ENCODE data around the gene UGT1A1. TPM values are rescaled to one million over a fixed set of nuclear protein-coding genes. Genes with fewer than 3 reads are reported as not detected.
A peak's percentile ranks its signal among the peaks of the same experiment; 100 is the strongest.

The UGT1A1 gene
- total and polyA plus RNA-seq, 7 experiments from 2014 or later: not detected

GRCh38 chr2:233780771-233781170, 20.7 kb downstream of the UGT1A1 start:
- Histone ChIP-seq H3K27ac (ENCODE audit: low read depth, low read length) (no peak overlapping the region), H3K4me1 (ENCODE audit: control insufficient read depth in 2 of 2, insufficient read depth in 2 of 2, low read length in 2 of 2) (no peaks in the 10 kb centered on the region), H3K36me3 (ENCODE audit: control insufficient read depth in 2 of 3, insufficient read depth in 3 of 3, low read length in 3 of 3) (no peaks in the 10 kb centered on the region), H3K4me3 (ENCODE audit: low read length) (no peak overlapping the region), H3K9me3 (ENCODE audit: control insufficient read depth in 2 of 3, low read length in 3 of 3) (no peaks in the 10 kb centered on the region), H3K27me3 (ENCODE audit: control insufficient read depth in 2 of 2, insufficient read depth in 2 of 2, low read length in 2 of 2) (no peaks in the 10 kb centered on the region)
- ChIA-PET POLR2A (no interaction called here), CTCF (no interaction called here)
- Mint-ChIP-seq H3K27me3 (peaks cover 12 to 55% (median 39%) of the 10 kb centered on the region in 5 donors), H3K36me3 (peaks cover 0 to 3% (median 0%) of the 10 kb centered on the region in 5 donors), H3K9me3 (peaks cover 0 to 24% (median 10%) of the 10 kb centered on the region in 11 donors), H3K4me3 (no peak overlapping the region), H3K4me1 (no peaks in the 10 kb centered on the region), H3K27ac (no peak overlapping the region)
- ATAC-seq: no peak
- no peak for DNase-seq
- intact Hi-C loops (cut with micrococcal nuclease): no loop called here

GRCh38 chr2:233789554-233789953, 29.5 kb downstream of the UGT1A1 start:
- Histone ChIP-seq H3K27me3 (ENCODE audit: control insufficient read depth in 2 of 2, insufficient read depth in 2 of 2, low read length in 2 of 2) (no peaks in the 10 kb centered on the region), H3K4me3 (ENCODE audit: low read length) (no peak overlapping the region), H3K36me3 (ENCODE audit: control insufficient read depth in 2 of 3, insufficient read depth in 3 of 3, low read length in 3 of 3) (no peaks in the 10 kb centered on the region), H3K4me1 (ENCODE audit: control insufficient read depth in 2 of 2, insufficient read depth in 2 of 2, low read length in 2 of 2) (no peaks in the 10 kb centered on the region), H3K9me3 (ENCODE audit: control insufficient read depth in 2 of 3, low read length in 3 of 3) (no peaks in the 10 kb centered on the region), H3K27ac (ENCODE audit: low read depth, low read length) (no peak overlapping the region)
- DNase-seq: no peak
- Mint-ChIP-seq H3K4me1 (no peaks in the 10 kb centered on the region), H3K9me3 (peaks cover 0 to 9% (median 4%) of the 10 kb centered on the region in 11 donors), H3K27me3 (peaks cover 0 to 14% (median 5%) of the 10 kb centered on the region in 5 donors), H3K36me3 (no peaks in the 10 kb centered on the region), H3K4me3 (no peak overlapping the region), H3K27ac (no peak overlapping the region)
- no peak for ATAC-seq
- ChIA-PET POLR2A (no interaction called here), CTCF (no interaction called here)
- intact Hi-C loops (cut with micrococcal nuclease): no loop called here

- H3K4me3 ChIP-seq (ENCODE audit: low read length): no peak overlapping the region
- Mint-ChIP-seq H3K9me3 (peaks cover 0 to 2% (median 1%) of the 10 kb centered on the region in 11 donors), H3K4me3 (no peak overlapping the region), H3K27ac (no peak overlapping the region), H3K4me1 (no peaks in the 10 kb centered on the region), H3K27me3 (peaks cover 0 to 4% (median 2%) of the 10 kb centered on the region in 5 donors), H3K36me3 (no peaks in the 10 kb centered on the region)
- no peak overlapping the region for H3K27ac ChIP-seq (ENCODE audit: low read depth, low read length)
- POLR2A ChIA-PET: no interaction called here
- H3K9me3 ChIP-seq (ENCODE audit: control insufficient read depth in 2 of 3, low read length in 3 of 3): no peaks in the 10 kb centered on the region
- H3K27me3 ChIP-seq (ENCODE audit: control insufficient read depth in 2 of 2, insufficient read depth in 2 of 2, low read length in 2 of 2): no peaks in the 10 kb centered on the region
- no peaks in the 10 kb centered on the region for H3K4me1 ChIP-seq (ENCODE audit: control insufficient read depth in 2 of 2, insufficient read depth in 2 of 2, low read length in 2 of 2)
- ATAC-seq (no peak), DNase-seq (no peak)
- H3K36me3 ChIP-seq (ENCODE audit: control insufficient read depth in 2 of 3, insufficient read depth in 3 of 3, low read length in 3 of 3): no peaks in the 10 kb centered on the region
- intact Hi-C loops (cut with micrococcal nuclease): no loop called here
- CTCF ChIA-PET: interaction anchor here (0.9 kb wide), 1 partner anchor 80 kb away, joined by 3 read pairs; no protein-coding TSS in a partner anchor
Measured at GRCh38 chr2:233791151-233791882, 31.2 kb downstream of the UGT1A1 start.

GRCh38 chr2:233791883-233792329, 31.8 kb downstream of the UGT1A1 start:
- ATAC-seq: no peak
- ChIA-PET POLR2A (no interaction called here), CTCF (interaction anchor here (0.9 kb wide), 1 partner anchor 80 kb away, joined by 3 read pairs; no protein-coding TSS in a partner anchor)
- Histone ChIP-seq H3K36me3 (ENCODE audit: control insufficient read depth in 2 of 3, insufficient read depth in 3 of 3, low read length in 3 of 3) (no peaks in the 10 kb centered on the region), H3K27ac (ENCODE audit: low read depth, low read length) (no peak overlapping the region), H3K4me3 (ENCODE audit: low read length) (no peak overlapping the region), H3K4me1 (ENCODE audit: control insufficient read depth in 2 of 2, insufficient read depth in 2 of 2, low read length in 2 of 2) (no peaks in the 10 kb centered on the region), H3K9me3 (ENCODE audit: control insufficient read depth in 2 of 3, low read length in 3 of 3) (no peaks in the 10 kb centered on the region), H3K27me3 (ENCODE audit: control insufficient read depth in 2 of 2, insufficient read depth in 2 of 2, low read length in 2 of 2) (no peaks in the 10 kb centered on the region)
- peak overlapping the region in 1 of 9 donors; percentile 20 for H3K27ac Mint-ChIP-seq
- no peaks in the 10 kb centered on the region for H3K36me3 Mint-ChIP-seq
- intact Hi-C loops (cut with micrococcal nuclease): no loop called here
- no peak overlapping the region for H3K4me3 Mint-ChIP-seq
- H3K27me3 Mint-ChIP-seq: peaks cover 0 to 4% (median 0%) of the 10 kb centered on the region in 5 donors
- H3K9me3 Mint-ChIP-seq: peaks cover 0 to 2% (median 0%) of the 10 kb centered on the region in 11 donors
- no peak for DNase-seq
- no peaks in the 10 kb centered on the region for H3K4me1 Mint-ChIP-seq

- H3K9me3 Mint-ChIP-seq: peaks cover 0 to 2% (median 0%) of the 10 kb centered on the region in 11 donors
- no peak overlapping the region for H3K4me3 Mint-ChIP-seq
- Histone ChIP-seq H3K27ac (ENCODE audit: low read depth, low read length) (no peak overlapping the region), H3K27me3 (ENCODE audit: control insufficient read depth in 2 of 2, insufficient read depth in 2 of 2, low read length in 2 of 2) (no peaks in the 10 kb centered on the region), H3K4me3 (ENCODE audit: low read length) (no peak overlapping the region), H3K36me3 (ENCODE audit: control insufficient read depth in 2 of 3, insufficient read depth in 3 of 3, low read length in 3 of 3) (no peaks in the 10 kb centered on the region), H3K4me1 (ENCODE audit: control insufficient read depth in 2 of 2, insufficient read depth in 2 of 2, low read length in 2 of 2) (no peaks in the 10 kb centered on the region), H3K9me3 (ENCODE audit: control insufficient read depth in 2 of 3, low read length in 3 of 3) (no peaks in the 10 kb centered on the region)
- H3K27me3 Mint-ChIP-seq: peaks cover 0 to 4% (median 0%) of the 10 kb centered on the region in 5 donors
- no peaks in the 10 kb centered on the region for H3K4me1 Mint-ChIP-seq
- ChIA-PET POLR2A (no interaction called here), CTCF (no interaction called here)
- intact Hi-C loops (cut with micrococcal nuclease): no loop called here
- no peak for ATAC-seq
- no peak overlapping the region for H3K27ac Mint-ChIP-seq
- no peaks in the 10 kb centered on the region for H3K36me3 Mint-ChIP-seq
- DNase-seq: no peak
Measured at GRCh38 chr2:233792720-233793119, 32.6 kb downstream of the UGT1A1 start.

- intact Hi-C loops (cut with micrococcal nuclease): no loop called here
- Mint-ChIP-seq H3K27ac (no peak overlapping the region), H3K9me3 (peaks cover 0 to 2% (median 0%) of the 10 kb centered on the region in 11 donors), H3K4me1 (peaks cover 0 to 2% (median 0%) of the 10 kb centered on the region in 7 donors), H3K36me3 (no peaks in the 10 kb centered on the region), H3K27me3 (peaks cover 0 to 4% (median 0%) of the 10 kb centered on the region in 5 donors), H3K4me3 (no peak overlapping the region)
- Histone ChIP-seq H3K36me3 (ENCODE audit: control insufficient read depth in 2 of 3, insufficient read depth in 3 of 3, low read length in 3 of 3) (no peaks in the 10 kb centered on the region), H3K4me1 (ENCODE audit: control insufficient read depth in 2 of 2, insufficient read depth in 2 of 2, low read length in 2 of 2) (no peaks in the 10 kb centered on the region), H3K27me3 (ENCODE audit: control insufficient read depth in 2 of 2, insufficient read depth in 2 of 2, low read length in 2 of 2) (no peaks in the 10 kb centered on the region), H3K4me3 (ENCODE audit: low read length) (no peak overlapping the region), H3K27ac (ENCODE audit: low read depth, low read length) (no peak overlapping the region), H3K9me3 (ENCODE audit: control insufficient read depth in 2 of 3, low read length in 3 of 3) (no peaks in the 10 kb centered on the region)
- ATAC-seq: no peak
- ChIA-PET CTCF (no interaction called here), POLR2A (no interaction called here)
- no peak for DNase-seq
Measured at GRCh38 chr2:233793465-233794127, 33.5 kb downstream of the UGT1A1 start.

All from naive thymus-derived CD4-positive, alpha-beta T cell (primary cell).